Ascending aorta (tissue), 2 donors: Measurements from ENCODE around the gene HTRA3. TPM values are rescaled to one million over a fixed set of nuclear protein-coding genes. Genes with fewer than 3 reads are reported as not detected.

ENCODE experiments used
- DNase-seq, 2 donors: peaks; one replicate each; pipeline ENCODE4 v3.0.0-alpha.2; 2019; ENCODE audit warnings: low spot score in 2 of 2
- H3K27ac ChIP-seq, 2 donors: fragments of 200-600 bp; sonication (generic); one replicate each; pipeline ENCODE4 v1.5.1; 2016 to 2017; ENCODE audit warnings: mild to moderate bottlenecking in 1 of 2
- H3K27me3 ChIP-seq: fragments of 200-600 bp; sonication (generic); one replicate; pipeline ENCODE4 v1.5.1; 2017
- H3K36me3 ChIP-seq, 2 donors: fragments of 200-600 bp; sonication (generic); one replicate each; pipeline ENCODE4 v1.5.1; 2016
- H3K4me1 ChIP-seq, 2 donors: fragments of 200-600 bp; sonication (generic); one replicate each; pipeline ENCODE4 v1.5.1; 2016 to 2017; ENCODE audit warnings: mild to moderate bottlenecking in 1 of 2
- H3K4me3 ChIP-seq, 2 donors: fragments of 200-600 bp; sonication (generic); one replicate each; pipeline ENCODE4 v1.5.1; 2016 to 2017; ENCODE audit warnings: mild to moderate bottlenecking in 1 of 2
- H3K9me3 ChIP-seq, 2 donors: fragments of 200-600 bp; sonication (generic); one replicate each; pipeline ENCODE4 v1.5.1; 2016
- intact Hi-C: fragments of 100-400 bp; cut with DNase I; formaldehyde crosslinking; loops from one replicate; pipeline ENCODE4 v1.15.1; 2023
- total RNA-seq: library from RNA; depleted of rRNA; stranded (reverse); fragments of >200 nt; gene quantifications from one replicate; pipeline ENCODE4 v1.1.0, GENCODE V29; 2016
- TF ChIP-seq, protein P1 (sequence below), 3 experiments: fragments of 200-600 bp in 2 of 3; fragments of 450-650 bp in 1 of 3; sonication (generic) in 2 of 3; IDR thresholded peaks; one replicate each; pipeline ENCODE4 v1.5.1; 2016 to 2019; ENCODE audit warnings: antibody characterized with exemption in 3 of 3, mild to moderate bottlenecking in 1 of 3, moderate library complexity in 1 of 3

The HTRA3 gene
- total RNA-seq, 1 donor from 2014 or later = 52.6 TPM

DNA sequence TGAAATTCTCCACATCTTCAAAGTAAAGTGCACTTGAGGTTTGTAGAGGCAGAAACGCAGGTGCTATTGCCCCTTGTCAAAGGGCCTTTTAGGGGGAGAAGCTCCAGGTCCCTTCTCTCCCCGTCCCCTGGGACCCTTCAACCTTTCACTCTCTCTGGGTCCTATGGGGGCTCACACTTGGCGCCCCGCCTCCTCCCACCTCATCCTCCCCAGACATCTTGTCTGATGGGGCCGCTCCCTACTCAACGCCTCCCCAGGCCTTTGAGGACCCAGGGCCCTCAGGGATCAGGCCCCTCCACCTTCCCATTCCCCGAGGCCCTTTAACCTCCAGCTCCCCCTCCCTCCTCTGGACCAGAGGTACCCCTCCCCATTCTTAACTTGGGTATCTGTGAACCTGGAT is 1.3 kb upstream of the HTRA3 start:
- TF ChIP-seq, protein P1, sequence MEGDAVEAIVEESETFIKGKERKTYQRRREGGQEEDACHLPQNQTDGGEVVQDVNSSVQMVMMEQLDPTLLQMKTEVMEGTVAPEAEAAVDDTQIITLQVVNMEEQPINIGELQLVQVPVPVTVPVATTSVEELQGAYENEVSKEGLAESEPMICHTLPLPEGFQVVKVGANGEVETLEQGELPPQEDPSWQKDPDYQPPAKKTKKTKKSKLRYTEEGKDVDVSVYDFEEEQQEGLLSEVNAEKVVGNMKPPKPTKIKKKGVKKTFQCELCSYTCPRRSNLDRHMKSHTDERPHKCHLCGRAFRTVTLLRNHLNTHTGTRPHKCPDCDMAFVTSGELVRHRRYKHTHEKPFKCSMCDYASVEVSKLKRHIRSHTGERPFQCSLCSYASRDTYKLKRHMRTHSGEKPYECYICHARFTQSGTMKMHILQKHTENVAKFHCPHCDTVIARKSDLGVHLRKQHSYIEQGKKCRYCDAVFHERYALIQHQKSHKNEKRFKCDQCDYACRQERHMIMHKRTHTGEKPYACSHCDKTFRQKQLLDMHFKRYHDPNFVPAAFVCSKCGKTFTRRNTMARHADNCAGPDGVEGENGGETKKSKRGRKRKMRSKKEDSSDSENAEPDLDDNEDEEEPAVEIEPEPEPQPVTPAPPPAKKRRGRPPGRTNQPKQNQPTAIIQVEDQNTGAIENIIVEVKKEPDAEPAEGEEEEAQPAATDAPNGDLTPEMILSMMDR (IDR thresholded peaks at IDR 0.05) = no peak
- H3K27me3 ChIP-seq = no peaks in the 10 kb centered on the region
- H3K27ac ChIP-seq = no peak overlapping the region
- DNase-seq = no peak
- no peaks in the 10 kb centered on the region for H3K36me3 ChIP-seq
- no peaks in the 10 kb centered on the region for H3K9me3 ChIP-seq
- no peak overlapping the region for H3K4me3 ChIP-seq
- peaks cover 12 to 13% of the 10 kb centered on the region in 2 donors for H3K4me1 ChIP-seq
- intact Hi-C loops = no loop called here

DNA sequence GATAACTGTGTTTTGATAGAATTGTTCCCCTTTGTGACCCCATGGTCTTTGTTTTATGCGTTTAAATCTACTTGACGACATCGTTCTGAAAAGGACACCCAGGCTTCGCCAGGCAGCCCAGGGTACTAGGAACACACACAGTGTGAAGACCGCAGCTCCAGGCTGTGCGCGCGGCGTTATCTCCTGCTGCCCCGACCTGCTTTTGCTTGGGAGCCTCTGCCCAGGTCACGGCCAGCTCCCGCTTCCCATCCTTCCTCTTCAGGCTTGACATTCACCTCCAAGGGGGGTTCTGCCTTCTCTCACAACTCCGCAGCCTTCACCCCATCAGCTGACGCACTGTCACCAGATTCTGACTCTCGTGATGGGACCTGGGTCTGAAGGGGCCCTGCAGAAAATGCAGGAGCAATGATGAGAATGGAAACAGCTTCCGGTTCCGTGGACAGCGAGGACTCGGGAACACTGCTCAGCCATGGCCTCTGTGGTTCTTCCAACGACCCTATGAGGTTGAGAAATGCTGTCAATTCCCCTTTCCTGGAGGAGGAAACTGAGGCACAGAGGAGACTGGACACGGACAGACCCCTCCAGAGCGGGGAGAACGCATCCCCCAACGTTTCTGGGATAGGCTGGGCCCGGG is 536 bp upstream of the HTRA3 start:
- no peak for DNase-seq
- no peaks in the 10 kb centered on the region for H3K9me3 ChIP-seq
- H3K36me3 ChIP-seq = no peaks in the 10 kb centered on the region
- peak overlapping the region in 1 of 2 donors; percentile 44 for H3K27ac ChIP-seq
- intact Hi-C loops = no loop called here
- H3K4me1 ChIP-seq = peaks cover 13 to 15% of the 10 kb centered on the region in 2 donors
- H3K4me3 ChIP-seq = peak overlapping the region in 1 of 2 donors; percentile 65
- TF ChIP-seq, protein P1 (IDR thresholded peaks at IDR 0.05) = no peak
- no peaks in the 10 kb centered on the region for H3K27me3 ChIP-seq

DNA sequence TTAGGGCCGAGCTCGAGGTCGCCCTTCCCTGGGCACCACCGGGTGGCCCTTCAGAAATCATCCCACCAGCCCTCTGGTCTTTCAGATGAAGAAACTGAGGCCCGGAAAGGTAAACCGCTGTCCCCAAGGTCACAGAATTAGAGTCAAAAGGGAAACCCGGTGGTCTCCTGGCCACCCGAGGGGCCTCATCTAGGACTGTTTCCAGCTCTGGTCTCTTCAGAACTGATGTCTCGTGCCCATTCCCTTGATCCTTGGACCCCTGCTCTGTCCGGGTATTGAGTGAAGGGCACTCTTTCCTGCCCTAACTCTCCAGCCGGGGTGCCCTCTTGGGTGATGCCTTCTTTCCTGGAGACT is 841 bp downstream of the HTRA3 start:
- Histone ChIP-seq H3K4me3 (peak overlapping the region; percentile 43 to 65), H3K27me3 (no peaks in the 10 kb centered on the region), H3K9me3 (no peaks in the 10 kb centered on the region), H3K4me1 (peaks cover 17 to 22% of the 10 kb centered on the region in 2 donors), H3K27ac (peak overlapping the region in 1 of 2 donors; percentile 32), H3K36me3 (no peaks in the 10 kb centered on the region)
- TF ChIP-seq, protein P1 (IDR thresholded peaks at IDR 0.05) = no peak
- intact Hi-C loops = no loop called here
- DNase-seq = no peak

DNA sequence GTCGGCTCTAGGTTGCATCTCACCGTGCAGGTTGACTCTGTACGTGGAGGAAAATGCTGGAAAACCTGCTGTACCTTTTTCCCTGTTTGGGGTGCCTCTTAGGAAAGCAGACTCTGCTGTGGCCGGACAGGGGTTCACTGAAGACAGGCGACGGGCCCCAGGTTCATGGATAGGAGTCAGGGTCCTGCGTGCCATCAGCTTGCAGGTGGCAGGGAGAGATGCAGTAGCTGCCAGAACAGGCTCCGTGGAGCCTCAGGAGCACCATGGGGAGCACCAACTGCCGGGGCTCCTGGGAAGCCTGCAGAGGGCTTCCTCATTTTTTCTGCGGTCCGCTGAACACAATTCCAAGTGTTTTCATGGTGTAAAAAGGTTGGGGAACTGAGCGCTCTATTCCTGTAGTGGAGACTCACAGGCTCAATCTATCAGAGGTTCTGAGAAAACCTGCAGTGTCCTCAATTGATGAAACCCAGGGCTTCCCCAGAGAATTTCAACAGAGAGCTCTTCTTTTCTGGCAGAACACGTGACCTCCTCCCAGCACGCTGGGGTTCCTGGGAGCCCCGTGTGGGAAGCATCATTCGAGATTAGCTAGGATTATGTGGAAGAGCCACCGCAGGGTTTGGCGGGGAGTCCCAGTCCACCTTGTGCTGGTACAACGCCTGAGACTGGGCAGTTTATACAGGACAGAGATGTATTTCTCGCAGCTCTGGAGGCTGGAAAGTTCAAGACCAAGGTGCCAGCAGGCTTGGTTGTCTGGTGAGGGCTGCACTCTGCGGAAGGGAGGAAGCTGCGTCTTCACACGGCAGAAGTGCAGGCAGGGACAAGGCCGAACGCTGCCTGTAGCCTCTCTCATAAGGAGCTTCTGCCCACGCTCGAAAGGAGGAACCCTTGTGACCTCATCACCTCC is 1.6 kb downstream of the HTRA3 start:
- TF ChIP-seq, protein P1 (IDR thresholded peaks at IDR 0.05) = no peak
- Histone ChIP-seq H3K27ac (peak overlapping the region in 1 of 2 donors; percentile 32), H3K4me1 (peaks cover 19 to 28% of the 10 kb centered on the region in 2 donors), H3K27me3 (no peaks in the 10 kb centered on the region), H3K9me3 (no peaks in the 10 kb centered on the region), H3K4me3 (peak overlapping the region in 1 of 2 donors; percentile 65), H3K36me3 (no peaks in the 10 kb centered on the region)
- intact Hi-C loops = no loop called here
- DNase-seq = no peak

DNA sequence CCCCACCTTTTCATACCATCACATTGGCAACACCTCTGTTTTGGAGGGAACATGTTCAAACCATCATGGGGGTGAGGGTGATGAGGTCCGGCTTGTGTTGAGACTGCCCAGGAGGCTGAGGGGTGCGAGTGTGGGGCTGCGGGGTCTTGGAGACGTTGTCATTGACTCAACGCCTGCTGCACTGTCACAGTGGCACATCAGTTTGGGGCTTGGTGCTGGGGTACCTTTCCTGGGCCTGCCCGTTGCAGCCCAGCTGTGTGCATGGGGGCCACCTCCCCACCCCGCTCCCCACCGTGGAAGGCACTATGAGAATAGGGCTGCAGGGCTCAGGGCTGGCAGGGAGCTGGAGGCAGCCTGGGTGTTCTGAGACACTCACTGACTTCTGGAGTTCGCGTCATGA is 2.3 kb downstream of the HTRA3 start:
- intact Hi-C loops = no loop called here
- H3K4me1 ChIP-seq = peaks cover 19 to 33% of the 10 kb centered on the region in 2 donors

More for the DNA sequence above, 2.3 kb downstream of the HTRA3 start:
- no peaks in the 10 kb centered on the region for H3K36me3 ChIP-seq
- H3K27ac ChIP-seq = no peak overlapping the region
- no peak for DNase-seq
- no peak overlapping the region for H3K4me3 ChIP-seq
- no peaks in the 10 kb centered on the region for H3K9me3 ChIP-seq
- no peaks in the 10 kb centered on the region for H3K27me3 ChIP-seq
- TF ChIP-seq, protein P1 (IDR thresholded peaks at IDR 0.05) = no peak
